HL-60 (cell line): ENCODE measurements around the gene OPRL1.

Experiments
- POLR2AphosphoS5 ChIP-seq: IDR thresholded peaks from 2 replicates; pipeline ENCODE4 v1.6.1; 2012; ENCODE audit warnings: low read depth
- SPI1 ChIP-seq: IDR thresholded peaks from 2 replicates; pipeline ENCODE4 v1.6.1; 2012; ENCODE audit warnings: low read depth, mild to moderate bottlenecking, borderline replicate concordance
- TF ChIP-seq, protein P1 (sequence below): IDR thresholded peaks from one replicate; pipeline ENCODE4 v1.5.1; 2011; ENCODE audit warnings: low read length, control low read depth, inconsistent platforms; ENCODE audit not compliant: insufficient read depth
- TF ChIP-seq, protein P2 (sequence below): IDR thresholded peaks from 2 replicates; pipeline ENCODE4 v1.6.1; 2012; ENCODE audit warnings: low read depth; ENCODE audit not compliant: insufficient replicate concordance

DNA sequence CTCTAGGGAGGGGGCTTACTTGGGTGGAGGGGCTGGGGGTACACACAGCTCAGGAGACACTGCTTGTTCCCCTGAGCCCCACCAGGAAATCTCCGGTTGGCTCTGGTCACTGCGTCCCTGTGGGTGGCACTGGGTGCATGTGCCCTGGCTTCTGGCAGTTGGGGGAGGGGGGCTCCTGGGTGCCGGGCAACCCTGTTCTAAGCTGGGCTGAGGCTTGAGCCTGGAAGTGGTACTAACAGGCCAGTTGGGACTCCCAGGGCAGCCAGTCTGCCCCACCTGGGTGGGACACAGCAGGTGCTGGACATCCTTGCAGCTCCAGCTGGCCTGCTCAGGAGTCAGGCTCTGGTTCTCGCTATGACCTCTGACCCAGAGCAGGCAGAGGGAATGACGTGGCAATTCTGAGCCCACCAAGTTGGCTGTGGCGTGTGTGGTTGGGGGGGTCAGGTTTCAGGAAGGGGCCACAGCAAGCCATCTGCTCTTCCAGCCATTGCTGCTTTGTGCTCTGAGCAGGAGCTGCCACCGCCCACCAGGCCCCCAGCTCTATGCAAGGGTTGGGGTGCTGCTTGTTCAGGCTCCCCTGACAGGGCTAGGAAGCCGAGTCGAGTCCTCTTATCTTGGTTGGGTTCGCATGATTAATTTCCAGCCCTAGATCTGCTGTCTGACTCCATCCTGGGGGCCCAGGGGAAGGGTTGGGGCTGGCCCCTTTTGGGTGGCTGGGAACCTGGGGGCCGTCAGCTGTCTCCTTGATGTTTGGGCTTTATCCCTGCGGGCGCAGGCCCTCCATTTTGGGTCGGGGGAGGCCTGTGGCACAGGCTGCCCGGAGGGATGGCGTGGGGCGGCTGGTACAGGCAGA is 43.3 kb upstream of the OPRL1 start:
- TF ChIP-seq, protein P1, sequence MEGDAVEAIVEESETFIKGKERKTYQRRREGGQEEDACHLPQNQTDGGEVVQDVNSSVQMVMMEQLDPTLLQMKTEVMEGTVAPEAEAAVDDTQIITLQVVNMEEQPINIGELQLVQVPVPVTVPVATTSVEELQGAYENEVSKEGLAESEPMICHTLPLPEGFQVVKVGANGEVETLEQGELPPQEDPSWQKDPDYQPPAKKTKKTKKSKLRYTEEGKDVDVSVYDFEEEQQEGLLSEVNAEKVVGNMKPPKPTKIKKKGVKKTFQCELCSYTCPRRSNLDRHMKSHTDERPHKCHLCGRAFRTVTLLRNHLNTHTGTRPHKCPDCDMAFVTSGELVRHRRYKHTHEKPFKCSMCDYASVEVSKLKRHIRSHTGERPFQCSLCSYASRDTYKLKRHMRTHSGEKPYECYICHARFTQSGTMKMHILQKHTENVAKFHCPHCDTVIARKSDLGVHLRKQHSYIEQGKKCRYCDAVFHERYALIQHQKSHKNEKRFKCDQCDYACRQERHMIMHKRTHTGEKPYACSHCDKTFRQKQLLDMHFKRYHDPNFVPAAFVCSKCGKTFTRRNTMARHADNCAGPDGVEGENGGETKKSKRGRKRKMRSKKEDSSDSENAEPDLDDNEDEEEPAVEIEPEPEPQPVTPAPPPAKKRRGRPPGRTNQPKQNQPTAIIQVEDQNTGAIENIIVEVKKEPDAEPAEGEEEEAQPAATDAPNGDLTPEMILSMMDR = no peak
- TF ChIP-seq POLR2AphosphoS5 = no peak
- no peak for TF ChIP-seq SPI1
- TF ChIP-seq, protein P2, sequence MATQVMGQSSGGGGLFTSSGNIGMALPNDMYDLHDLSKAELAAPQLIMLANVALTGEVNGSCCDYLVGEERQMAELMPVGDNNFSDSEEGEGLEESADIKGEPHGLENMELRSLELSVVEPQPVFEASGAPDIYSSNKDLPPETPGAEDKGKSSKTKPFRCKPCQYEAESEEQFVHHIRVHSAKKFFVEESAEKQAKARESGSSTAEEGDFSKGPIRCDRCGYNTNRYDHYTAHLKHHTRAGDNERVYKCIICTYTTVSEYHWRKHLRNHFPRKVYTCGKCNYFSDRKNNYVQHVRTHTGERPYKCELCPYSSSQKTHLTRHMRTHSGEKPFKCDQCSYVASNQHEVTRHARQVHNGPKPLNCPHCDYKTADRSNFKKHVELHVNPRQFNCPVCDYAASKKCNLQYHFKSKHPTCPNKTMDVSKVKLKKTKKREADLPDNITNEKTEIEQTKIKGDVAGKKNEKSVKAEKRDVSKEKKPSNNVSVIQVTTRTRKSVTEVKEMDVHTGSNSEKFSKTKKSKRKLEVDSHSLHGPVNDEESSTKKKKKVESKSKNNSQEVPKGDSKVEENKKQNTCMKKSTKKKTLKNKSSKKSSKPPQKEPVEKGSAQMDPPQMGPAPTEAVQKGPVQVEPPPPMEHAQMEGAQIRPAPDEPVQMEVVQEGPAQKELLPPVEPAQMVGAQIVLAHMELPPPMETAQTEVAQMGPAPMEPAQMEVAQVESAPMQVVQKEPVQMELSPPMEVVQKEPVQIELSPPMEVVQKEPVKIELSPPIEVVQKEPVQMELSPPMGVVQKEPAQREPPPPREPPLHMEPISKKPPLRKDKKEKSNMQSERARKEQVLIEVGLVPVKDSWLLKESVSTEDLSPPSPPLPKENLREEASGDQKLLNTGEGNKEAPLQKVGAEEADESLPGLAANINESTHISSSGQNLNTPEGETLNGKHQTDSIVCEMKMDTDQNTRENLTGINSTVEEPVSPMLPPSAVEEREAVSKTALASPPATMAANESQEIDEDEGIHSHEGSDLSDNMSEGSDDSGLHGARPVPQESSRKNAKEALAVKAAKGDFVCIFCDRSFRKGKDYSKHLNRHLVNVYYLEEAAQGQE = no peak
